Measurements from ENCODE around the gene MAP1B. TPM values are rescaled to one million over a fixed set of nuclear protein-coding genes. Genes with fewer than 3 reads are reported as not detected.

The MAP1B gene
- polyA plus RNA-seq, 1 donor from 2014 or later: 234 TPM

- H4K20me1 ChIP-seq (ENCODE audit: insufficient read depth): peaks cover 94% of the 10 kb centered on the region
- peak overlapping the region; percentile 47 for H3K4me2 ChIP-seq (ENCODE audit: low read length)
- no peaks in the 10 kb centered on the region for H3K27me3 ChIP-seq (ENCODE audit: insufficient read depth, low read depth, low read length)
- H2AFZ ChIP-seq (ENCODE audit: low read depth, low read length): no peak overlapping the region
- no peak overlapping the region for H3K9ac ChIP-seq (ENCODE audit: low read length)
- no peak for TF ChIP-seq REST (IDR thresholded peaks at IDR 0.05; ENCODE audit: borderline replicate concordance)
- no peak for TF ChIP-seq EZH2 (IDR thresholded peaks at IDR 0.05; ENCODE audit: borderline replicate concordance, insufficient read depth, low read length, poor library complexity, severe bottlenecking)
- TF ChIP-seq SMC3 (conservative IDR thresholded peaks at IDR 0.05; ENCODE audit: poor library complexity): no peak
- no peak for TF ChIP-seq TAF1 (IDR thresholded peaks at IDR 0.05; ENCODE audit: low read depth)
- TF ChIP-seq EP300 (conservative IDR thresholded peaks at IDR 0.05; ENCODE audit: poor library complexity, severe bottlenecking): no peak
- TF ChIP-seq POLR2AphosphoS5 (IDR thresholded peaks at IDR 0.05): no peak
- TF ChIP-seq RAD21 (conservative IDR thresholded peaks at IDR 0.05): no peak
- no peak for TF ChIP-seq MXI1 (conservative IDR thresholded peaks at IDR 0.05; ENCODE audit: poor library complexity, severe bottlenecking)
- TF ChIP-seq, protein P1, sequence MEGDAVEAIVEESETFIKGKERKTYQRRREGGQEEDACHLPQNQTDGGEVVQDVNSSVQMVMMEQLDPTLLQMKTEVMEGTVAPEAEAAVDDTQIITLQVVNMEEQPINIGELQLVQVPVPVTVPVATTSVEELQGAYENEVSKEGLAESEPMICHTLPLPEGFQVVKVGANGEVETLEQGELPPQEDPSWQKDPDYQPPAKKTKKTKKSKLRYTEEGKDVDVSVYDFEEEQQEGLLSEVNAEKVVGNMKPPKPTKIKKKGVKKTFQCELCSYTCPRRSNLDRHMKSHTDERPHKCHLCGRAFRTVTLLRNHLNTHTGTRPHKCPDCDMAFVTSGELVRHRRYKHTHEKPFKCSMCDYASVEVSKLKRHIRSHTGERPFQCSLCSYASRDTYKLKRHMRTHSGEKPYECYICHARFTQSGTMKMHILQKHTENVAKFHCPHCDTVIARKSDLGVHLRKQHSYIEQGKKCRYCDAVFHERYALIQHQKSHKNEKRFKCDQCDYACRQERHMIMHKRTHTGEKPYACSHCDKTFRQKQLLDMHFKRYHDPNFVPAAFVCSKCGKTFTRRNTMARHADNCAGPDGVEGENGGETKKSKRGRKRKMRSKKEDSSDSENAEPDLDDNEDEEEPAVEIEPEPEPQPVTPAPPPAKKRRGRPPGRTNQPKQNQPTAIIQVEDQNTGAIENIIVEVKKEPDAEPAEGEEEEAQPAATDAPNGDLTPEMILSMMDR (IDR thresholded peaks at IDR 0.05; ENCODE audit: poor library complexity, severe bottlenecking): no peak
- no peaks in the 10 kb centered on the region for H3K9me2 ChIP-seq (ENCODE audit: insufficient read depth, low read length)
- H3K4me3 ChIP-seq (ENCODE audit: low read length): peak overlapping the region; percentile 48
- H3F3A ChIP-seq (ENCODE audit: insufficient read depth, low read length, poor library complexity, severe bottlenecking): peaks cover 17% of the 10 kb centered on the region
- H3K79me2 ChIP-seq (replicated peaks; ENCODE audit: insufficient read depth, low read length): peaks cover 97% of the 10 kb centered on the region
- peaks cover 30% of the 10 kb centered on the region for H3K36me3 ChIP-seq (ENCODE audit: insufficient read depth, low read length)
- no peaks in the 10 kb centered on the region for H3K9me3 ChIP-seq (ENCODE audit: low read length)
- H3K27ac ChIP-seq (ENCODE audit: low read length): peak overlapping the region; percentile 52
These were observed 16.6 kb downstream of the MAP1B start for GRCh38 chr5:72123764-72124376.

- Histone ChIP-seq H3K4me2 (ENCODE audit: low read length) (peak overlapping the region; percentile 47), H3K27me3 (ENCODE audit: insufficient read depth, low read depth, low read length) (no peaks in the 10 kb centered on the region), H3F3A (ENCODE audit: insufficient read depth, low read length, poor library complexity, severe bottlenecking) (peaks cover 22% of the 10 kb centered on the region), H3K9me2 (ENCODE audit: insufficient read depth, low read length) (no peaks in the 10 kb centered on the region), H4K20me1 (ENCODE audit: insufficient read depth) (peaks cover 91% of the 10 kb centered on the region), H3K36me3 (ENCODE audit: insufficient read depth, low read length) (peaks cover 26% of the 10 kb centered on the region), H3K27ac (ENCODE audit: low read length) (no peak overlapping the region), H3K9ac (ENCODE audit: low read length) (no peak overlapping the region), H2AFZ (ENCODE audit: low read depth, low read length) (no peak overlapping the region), H3K79me2 (replicated peaks; ENCODE audit: insufficient read depth, low read length) (peaks cover 97% of the 10 kb centered on the region), H3K4me3 (ENCODE audit: low read length) (peak overlapping the region; percentile 48), H3K9me3 (ENCODE audit: low read length) (no peaks in the 10 kb centered on the region)
- TF ChIP-seq EZH2 (IDR thresholded peaks at IDR 0.05; ENCODE audit: borderline replicate concordance, insufficient read depth, low read length, poor library complexity, severe bottlenecking) (no peak), RAD21 (conservative IDR thresholded peaks at IDR 0.05) (no peak), TAF1 (IDR thresholded peaks at IDR 0.05; ENCODE audit: low read depth) (no peak), EP300 (conservative IDR thresholded peaks at IDR 0.05; ENCODE audit: poor library complexity, severe bottlenecking) (no peak), MXI1 (conservative IDR thresholded peaks at IDR 0.05; ENCODE audit: poor library complexity, severe bottlenecking) (no peak), SMC3 (conservative IDR thresholded peaks at IDR 0.05; ENCODE audit: poor library complexity) (no peak), POLR2AphosphoS5 (IDR thresholded peaks at IDR 0.05) (no peak)
- TF ChIP-seq, protein P1 (IDR thresholded peaks at IDR 0.05; ENCODE audit: poor library complexity, severe bottlenecking): no peak
These were observed 18.1 kb downstream of the MAP1B start for GRCh38 chr5:72125271-72125940.
